Brain pericyte (primary cell): ENCODE data around the gene TAAR5.
"Not testable (repeated sequence)": the region's sequence is repeated elsewhere in the genome, so short reads cannot be mapped to it uniquely, and the experiment has no call there.

ENCODE experiments used
- DNase-seq: peaks from one replicate; pipeline ENCODE4 v3.0.0-alpha.2; 2012; ENCODE audit warnings: low read depth, low spot score

Gene TAAR5, protein sequence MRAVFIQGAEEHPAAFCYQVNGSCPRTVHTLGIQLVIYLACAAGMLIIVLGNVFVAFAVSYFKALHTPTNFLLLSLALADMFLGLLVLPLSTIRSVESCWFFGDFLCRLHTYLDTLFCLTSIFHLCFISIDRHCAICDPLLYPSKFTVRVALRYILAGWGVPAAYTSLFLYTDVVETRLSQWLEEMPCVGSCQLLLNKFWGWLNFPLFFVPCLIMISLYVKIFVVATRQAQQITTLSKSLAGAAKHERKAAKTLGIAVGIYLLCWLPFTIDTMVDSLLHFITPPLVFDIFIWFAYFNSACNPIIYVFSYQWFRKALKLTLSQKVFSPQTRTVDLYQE

DNA sequence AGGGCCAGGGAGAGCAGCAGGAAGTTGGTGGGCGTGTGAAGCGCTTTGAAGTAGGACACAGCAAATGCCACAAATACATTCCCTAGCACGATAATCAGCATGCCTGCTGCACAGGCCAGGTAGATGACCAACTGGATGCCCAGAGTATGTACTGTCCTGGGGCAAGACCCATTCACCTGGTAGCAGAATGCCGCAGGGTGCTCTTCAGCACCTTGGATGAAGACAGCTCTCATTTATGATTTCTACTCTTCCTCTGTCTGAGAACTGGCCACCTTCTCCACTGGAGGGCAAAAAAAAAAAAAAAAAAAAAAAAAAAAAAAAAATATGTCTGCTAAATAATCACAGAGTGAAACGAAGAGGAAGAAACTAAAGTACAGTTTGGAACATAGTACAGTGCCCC lies at the start of gene TAAR5:
Gene TAAR5, minus strand, starts transcription at position 288 of the 400 bp plus-strand sequence. Its CDS starts 55 bp downstream, at position 233.
- DNase-seq, result no peak

DNA sequence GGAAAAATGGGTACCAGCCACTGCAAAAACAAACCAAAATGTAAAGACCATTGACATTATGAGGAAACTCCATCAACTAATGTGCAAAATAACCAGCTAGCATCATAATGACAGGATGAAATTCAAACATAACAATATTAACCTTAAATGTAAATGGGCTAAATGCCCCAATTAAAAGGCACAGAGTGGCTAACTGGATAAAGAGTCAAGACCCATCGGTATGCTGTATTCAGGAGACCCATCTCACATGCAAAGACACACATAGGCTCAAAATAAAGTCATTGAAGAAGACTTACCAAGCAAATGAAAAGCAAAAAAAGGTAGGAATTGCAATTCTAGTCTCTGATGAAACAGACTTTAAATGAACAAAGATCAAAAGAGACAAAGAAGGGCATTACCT lies 47.6 kb upstream of the TAAR5 start:
- DNase-seq, result not testable (repeated sequence)

DNA sequence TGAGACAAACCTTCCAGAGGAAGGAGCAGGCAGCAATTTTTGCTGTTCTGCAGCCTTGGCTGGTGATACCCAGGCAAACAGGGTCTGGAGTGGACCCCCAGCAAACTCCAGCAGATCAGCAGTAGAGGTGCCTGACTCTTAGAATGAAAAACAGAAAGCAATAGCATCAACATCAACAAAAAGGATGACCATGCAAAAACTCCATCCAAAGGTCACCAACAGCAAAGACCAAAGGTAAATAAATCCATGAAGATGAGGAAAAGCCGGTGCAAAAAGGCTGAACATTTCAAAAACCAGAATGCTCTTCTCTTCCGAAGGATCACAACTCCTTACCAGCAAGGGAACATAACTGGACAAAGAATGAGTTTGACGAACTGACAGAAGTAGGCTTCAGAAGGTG lies 46.4 kb upstream of the TAAR5 start:
- DNase-seq, result not testable (repeated sequence)

DNA sequence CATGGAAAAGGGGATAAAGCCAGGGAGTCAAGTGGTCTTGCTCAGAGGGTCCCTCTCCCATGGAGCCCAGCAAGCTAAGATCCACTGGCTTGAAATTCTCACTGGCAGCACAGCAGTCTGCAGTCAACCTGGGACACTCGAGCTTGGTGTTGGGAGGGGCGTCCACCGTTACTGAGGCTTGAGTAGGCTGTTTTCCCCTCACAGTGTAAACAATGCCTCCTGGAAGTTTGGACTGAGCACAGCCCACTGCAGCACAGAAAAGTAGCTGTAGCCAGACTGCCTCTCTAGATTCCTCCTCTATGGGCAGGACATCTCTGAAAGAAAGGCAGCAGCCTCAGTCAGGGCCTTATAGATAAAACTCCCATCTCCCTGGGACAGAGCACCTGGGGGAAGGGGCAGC lies 45.7 kb upstream of the TAAR5 start:
- not testable (repeated sequence) for DNase-seq

DNA sequence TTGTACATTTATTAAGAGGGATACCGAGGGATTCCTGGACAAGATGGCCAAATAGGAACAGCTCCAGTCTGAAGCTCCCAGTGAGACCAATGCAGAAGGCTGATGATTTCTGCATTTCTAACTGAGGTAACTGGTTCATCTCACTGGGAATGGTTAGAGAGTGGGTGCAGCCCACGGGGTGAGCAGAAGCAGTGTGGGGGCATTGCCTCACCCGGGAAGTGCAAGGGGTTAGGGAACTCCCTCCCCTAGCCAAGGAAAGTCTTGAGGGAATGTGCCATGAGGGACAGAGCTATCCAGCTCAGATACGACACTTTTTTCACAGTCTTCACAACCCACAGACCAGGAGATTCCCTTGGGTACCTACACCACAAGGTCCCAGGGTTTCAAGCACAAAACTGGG lies 45.3 kb upstream of the TAAR5 start:
- DNase-seq, result no peak

DNA sequence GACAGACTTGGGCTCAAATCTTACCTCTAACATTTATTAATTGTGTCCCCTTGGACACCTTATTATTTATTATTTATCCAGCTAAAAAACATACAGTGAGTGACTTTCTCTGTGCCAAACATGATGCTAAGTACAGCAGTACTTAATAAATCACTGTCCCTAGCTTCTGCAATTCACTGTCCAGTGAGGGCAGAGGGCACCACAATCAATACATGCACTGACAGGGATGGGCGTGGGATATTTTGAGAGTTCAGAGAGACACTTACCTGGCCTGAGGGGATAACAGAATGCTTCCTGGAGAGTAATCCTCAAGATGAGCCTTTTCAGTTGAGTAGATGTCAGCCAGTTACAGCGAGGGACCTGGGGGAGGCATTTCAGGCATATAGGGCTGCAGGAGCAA lies 43.8 kb upstream of the TAAR5 start:
- DNase-seq, result no peak

DNA sequence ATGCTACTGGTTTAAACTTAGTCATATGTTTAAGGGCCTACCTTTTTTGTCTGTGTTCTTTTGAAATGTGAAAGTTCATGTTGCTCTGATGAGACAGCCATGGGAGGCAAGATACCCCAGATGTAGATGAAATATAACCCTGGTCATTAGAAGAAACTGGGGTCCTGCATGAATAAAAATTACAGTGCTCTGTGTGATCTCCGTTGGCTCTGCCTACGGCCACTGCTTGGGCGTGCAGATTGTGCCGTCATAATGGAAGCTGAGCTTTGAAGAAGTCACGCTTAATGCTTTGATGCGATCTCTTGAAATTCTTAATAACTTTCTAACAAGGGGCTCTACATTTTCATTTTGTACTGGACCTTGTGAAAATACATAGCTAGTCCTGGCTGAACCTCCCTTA lies 34.6 kb upstream of the TAAR5 start, which contains the start of gene TAAR2:
Gene TAAR2, minus strand, starts transcription at position 101 of the 400 bp plus-strand sequence. Its CDS starts 0 bp downstream, at position 101.
- no peak for DNase-seq

DNA sequence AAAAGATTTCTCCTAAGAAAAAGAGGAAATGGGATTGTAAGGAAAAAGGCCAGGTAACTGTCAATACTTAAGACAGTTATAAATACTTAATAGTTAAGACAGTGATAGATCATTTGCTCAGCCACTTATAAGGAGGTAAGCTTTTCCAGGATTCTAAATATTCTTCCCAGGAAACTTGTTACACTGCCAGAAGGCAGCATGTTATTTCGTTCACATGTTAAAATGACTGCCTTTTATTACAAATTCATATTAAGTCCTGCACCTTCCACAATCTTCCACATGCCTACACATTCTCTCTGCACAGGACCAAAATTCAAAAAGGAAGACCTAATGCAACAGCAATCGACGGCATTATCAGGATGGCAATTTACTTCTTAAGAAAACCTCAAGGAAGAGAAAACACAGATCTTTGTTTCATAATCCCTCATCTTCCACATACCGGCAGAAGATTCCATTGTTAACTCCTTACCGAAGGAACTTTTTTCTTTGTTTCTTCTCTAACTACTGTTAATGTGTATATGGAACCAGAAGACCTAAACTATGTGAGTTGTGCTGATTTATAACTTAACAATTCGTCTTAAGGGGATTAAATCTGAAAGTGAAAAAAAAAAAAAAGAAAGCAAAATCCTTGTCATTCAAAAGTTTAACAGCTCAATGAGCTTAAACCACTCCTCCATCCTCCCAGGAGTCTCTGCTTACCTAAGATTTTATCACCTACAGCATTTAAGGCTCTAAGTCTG lies 33.7 kb upstream of the TAAR5 start:
- DNase-seq, result no peak

DNA sequence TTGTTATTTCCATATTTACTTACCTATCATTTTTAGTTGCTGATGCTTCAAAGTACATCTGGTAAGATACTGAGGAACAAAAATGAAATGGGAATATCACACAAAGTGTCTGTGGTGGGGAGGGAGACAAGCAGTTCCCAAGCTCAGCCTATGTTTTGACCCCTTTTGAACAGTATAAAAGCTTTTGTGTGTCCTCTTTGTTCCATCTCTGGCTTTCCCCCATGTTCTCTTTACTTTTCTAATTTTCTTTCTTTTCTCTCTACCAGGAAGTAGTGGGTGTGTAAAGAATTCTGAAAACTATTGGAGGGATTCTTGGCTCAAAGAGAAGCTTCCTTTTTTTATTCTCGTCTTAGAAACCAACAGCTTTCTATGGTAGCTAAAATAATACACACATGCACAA lies 27.1 kb upstream of the TAAR5 start:
- DNase-seq, result no peak

DNA sequence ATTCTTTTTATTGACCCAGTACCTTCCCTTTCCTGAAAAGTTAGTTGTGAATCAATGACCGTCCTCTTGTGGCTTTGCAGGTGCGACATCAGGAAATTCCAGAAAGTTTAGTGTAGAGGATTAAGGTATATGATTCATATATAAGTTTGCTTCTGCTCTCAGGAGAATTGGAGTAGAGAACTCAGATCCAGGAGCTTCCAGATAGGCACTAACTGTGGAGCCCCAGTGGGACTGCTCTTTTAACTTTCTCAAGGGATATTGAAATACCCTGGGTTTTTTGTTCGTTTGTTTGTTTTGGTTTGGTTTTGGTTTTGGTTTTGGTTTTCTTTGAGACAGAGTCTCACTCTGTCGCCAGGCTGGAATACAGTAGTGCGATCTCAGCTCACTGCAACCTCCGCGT lies 25.0 kb upstream of the TAAR5 start:
- DNase-seq, result no peak

DNA sequence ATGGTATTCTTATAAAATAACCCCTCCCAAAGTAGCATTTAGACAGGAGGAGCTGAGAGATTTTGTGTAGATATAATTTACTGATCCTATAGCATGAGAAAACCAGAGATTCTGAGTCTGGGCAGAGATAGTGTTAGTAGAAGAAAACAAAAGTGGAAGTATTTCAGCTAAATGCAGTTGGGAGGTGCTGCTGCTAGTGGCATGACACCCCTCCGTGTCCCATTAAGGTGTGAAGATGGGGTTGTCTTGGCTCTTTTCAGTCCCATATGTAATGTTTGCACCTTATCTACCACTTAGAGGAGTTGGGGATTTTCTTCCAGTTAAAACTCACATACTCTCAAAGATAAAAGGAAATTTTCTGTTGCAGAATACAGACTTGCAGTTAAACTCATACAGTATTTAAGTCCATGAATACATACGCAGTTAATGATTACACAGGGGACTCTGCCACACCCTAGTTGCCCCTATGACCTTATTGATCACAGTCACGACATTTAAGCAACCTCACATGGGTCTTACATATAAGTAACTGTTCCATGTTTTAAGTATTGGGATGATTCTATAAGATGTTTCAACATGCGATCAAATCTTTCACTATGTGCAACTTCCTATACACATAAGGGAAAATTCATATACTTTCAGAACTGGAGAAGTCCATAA lies 23.0 kb upstream of the TAAR5 start:
- no peak for DNase-seq

DNA sequence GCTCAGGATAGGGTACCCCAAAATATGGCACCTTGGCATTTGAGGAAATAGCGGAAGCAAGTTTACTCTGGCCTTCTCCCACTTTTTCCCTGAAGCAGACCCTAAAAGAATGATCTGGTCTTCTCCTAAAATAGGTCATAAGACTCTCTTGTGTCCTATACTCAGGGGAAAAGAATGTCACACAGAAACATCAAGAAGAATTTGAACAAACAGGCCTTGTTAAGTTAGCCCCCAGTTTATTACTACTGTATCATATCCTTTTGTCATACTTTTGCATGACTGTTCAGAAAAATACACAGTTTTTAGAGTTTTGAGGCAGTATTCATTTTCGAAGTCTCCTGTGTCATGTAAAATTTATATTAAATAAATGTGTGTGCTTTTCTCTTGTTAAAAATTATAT lies 22.1 kb upstream of the TAAR5 start:
- DNase-seq, result no peak

DNA sequence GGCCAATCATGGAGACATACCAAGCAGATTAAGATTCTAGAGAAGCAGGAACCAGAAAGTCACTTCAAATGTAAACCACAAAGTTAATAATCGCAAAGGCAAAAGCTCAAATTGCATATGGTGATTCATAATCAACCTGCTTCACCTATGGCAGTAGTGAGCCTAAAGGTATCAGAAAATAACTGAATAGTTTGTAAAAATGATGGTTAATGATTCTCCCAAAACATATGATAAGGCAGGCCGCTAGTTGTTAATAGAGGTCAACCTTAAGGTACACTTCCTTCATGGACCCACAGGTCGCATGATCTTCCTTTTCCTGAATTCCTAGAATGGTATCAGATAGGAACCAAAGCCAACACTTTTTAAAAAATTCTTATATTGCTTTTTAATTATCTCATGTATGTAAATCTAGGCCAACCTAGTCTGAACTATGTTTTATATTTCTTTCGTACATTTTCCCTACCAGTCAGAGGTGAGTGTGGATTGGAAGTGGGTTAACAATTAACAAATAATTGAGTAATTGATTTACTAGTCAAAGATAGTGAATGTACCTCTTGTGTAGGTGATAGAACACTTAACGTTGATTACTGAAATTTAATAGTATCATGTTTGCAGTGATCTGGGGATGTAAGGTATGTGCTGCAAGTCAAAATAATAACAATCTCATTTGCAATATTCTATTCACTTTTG lies 18.1 kb upstream of the TAAR5 start:
- DNase-seq, result no peak

DNA sequence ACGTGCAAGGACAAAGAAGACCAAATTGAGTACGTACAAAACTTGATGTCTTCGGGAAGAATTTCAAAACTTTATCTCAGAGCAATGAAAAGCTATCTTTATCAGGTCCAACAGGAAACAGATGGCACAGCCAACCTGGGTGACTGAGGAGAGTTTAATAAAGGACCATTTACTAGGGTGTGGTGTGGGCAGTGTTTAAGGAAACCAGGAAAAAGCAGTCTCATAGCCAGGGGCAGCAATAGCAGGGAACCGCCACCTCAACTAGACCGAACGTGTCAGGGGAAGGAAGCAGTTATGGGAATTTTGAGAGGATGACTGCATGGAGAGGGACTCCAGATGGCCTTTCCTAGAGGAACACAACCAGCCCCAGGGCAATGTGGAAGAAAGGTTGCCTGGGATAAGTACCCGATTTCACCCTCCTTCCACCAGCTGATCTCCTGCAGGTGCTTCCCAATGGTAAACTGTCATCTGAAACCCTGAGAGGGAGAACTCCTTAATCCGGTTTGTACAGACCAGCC lies 15.2 kb upstream of the TAAR5 start:
- DNase-seq, result no peak

DNA sequence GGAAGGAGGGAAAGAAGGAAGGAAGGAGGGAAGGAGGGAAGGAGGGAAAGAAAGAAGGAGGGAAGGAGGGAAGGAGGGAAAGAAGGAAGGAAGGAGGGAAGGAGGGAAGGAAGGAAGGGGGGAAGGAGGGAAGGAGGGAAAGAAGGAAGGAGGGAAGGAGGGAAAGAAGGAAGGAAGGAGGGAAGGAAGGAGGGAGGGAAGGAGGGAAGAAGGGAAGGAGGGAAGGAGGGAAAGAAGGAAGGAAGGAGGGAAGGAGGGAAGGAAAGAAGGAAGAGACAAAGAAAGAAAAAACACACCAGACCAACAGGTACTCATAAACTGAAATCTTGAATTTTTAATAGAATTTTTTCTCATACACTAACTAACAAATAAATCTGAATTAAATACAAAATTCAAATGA lies 11.4 kb upstream of the TAAR5 start:
- DNase-seq, result not testable (repeated sequence)

DNA sequence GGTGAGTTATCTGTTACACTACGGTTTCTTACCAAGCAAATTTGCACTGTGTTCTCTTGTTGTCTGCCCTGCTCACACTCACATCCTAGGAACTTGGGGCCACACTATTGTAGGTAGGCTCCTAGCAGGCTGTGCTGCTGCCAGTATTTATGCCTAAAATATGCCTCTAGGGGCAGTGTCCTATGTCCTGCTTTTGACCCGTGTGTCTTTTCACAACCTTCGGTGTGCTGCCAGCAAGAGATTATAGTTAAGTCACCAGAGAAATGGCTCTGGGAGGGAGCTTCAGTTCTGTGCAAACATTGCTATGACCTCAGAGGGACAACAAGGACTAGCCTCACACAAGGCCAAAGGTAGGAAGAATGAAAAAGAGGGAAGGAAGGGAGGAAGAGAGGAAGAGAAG lies 8.9 kb upstream of the TAAR5 start:
- no peak for DNase-seq

DNA sequence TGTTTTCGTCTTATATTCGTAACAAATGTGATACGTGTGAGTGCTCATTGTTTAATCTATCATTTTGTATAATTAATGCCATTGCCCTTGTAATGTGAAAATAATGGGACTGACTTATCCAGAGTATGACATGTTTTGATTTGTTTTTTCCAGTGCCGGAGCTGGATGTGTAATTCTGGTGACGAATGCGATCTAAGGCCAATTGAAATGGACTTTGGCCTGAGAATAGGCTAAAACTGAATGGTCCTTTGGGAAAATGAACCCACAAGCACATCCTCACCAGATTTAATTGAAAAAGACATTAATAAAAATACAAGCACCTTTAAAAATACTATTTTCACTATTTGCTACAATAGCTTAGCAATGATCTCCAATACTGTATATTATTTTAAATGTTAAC lies 6.7 kb upstream of the TAAR5 start:
- no peak for DNase-seq

DNA sequence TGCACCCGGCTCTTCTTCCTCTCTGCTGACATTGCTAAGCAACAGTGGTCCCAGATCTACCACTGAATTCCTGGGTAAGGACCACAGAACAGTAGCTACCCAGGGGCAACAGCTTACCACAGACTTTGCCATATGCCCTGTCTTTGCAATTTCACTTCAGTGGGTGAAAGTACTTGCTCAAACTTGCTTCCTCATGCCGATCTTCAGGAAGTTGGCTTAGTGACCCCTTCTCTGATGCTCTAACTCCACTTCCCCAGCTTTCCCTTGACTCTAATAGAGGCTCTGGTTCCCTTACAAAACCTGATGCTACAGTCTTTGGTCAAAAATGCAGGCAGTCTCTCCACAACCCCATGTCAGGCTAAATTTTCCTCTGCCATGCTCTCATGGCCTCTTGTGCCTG lies 3.3 kb upstream of the TAAR5 start:
- no peak for DNase-seq

DNA sequence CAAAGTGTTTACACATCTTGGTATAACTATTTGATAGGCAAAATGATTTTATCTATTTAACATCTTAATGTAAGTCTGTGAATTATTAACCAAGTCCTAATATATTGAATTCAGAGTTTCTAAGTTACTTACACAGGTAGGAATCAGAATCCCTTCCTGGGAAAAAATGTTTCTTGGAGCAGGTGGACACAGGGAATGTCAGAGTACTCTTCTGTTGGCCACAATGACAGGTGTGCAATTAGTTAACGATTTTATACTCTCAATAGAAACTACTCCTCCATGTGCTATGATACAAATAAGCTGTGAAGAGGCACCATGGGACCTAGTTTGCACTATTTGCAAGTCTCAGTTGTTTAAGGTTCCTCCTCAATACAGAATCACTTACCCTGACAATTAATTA lies 821 bp upstream of the TAAR5 start:
- DNase-seq, result no peak

DNA sequence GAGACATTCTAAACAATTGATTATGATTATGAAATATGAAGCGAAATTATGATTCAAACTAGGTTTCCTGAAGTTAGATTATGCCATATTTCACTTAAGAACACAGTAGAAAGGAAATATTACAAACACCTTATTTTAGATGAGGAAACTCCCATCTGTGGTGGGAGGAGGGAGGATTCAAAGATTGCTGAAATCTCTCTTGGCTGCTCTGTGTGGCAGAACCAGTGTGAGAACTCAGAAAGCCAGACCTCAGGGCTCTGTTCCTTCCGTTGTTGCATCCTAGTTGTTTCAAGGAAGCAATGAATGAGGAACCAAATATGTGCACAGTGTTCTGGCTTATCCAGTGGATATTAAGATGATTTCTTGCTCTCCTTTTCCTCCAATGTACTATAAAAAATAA lies 2.1 kb downstream of the TAAR5 start:
- DNase-seq, result no peak

DNA sequence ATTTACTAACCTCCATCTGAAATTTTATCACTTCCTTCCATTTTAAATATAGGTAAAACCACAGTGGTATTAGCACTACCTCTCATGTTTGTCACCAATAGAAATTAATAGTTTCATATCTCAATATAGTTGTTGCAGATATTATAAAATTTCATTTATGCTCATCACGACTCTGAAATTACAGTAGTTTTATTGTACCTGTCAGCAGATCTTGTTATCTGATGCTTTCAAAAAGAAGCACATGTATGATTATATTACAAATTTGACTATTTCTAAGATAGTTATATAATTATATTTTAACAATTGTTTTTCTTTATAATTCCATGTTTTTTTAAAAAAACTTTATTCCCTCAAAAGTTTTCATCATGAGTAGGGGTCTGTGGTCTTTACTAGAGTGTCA lies 4.8 kb downstream of the TAAR5 start:
- DNase-seq, result no peak

DNA sequence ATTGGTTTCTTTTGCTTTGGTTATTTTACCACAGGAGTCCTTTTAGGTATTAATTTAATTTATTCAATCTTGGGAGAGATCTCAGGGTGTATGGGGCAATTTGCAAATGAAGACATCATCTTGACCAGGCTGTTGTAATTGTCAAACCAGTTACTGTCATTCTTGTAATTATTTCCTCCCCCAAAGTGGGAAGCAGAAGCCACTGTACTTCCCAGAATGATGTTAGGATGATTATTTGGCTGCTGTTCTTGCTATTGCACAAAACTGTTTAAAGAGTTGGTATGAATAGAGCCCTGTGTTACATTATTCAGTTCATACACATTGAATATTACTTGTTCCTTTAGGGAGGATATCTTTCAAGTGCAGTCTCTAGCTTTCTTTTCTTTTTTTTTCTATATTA lies 17.8 kb downstream of the TAAR5 start:
- no peak for DNase-seq
